GM23338 (cell line): Measurements from ENCODE around the gene RGL1. TPM values are rescaled to one million over a fixed set of nuclear protein-coding genes. Genes with fewer than 3 reads are reported as not detected.

Source experiments
- ATAC-seq: fragments of 200-7000 bp; cut with Tn5 transposase; 3 replicates; pipeline ENCODE4 v1.9.1; 2020
- DNase-seq: peaks from one replicate; pipeline ENCODE4 v3.0.0-alpha.2; 2015; ENCODE audit warnings: low spot score
- H2AFZ ChIP-seq: fragments of 200-600 bp; sonication (generic); 2 replicates; pipeline ENCODE4 v1.8.0; 2016; ENCODE audit warnings: antibody characterized with exemption, mild to moderate bottlenecking, moderate library complexity
- H3F3A ChIP-seq: fragments of 200-600 bp; sonication (generic); replicated peaks from 2 replicates; pipeline ENCODE4 v1.8.0; 2017; ENCODE audit warnings: antibody characterized with exemption, mixed run types, low read depth
- H3K27ac ChIP-seq: fragments of 200-600 bp; sonication (generic); 2 replicates; pipeline ENCODE4 v1.6.1; 2016; ENCODE audit warnings: low read depth
- H3K27me3 ChIP-seq: fragments of 200-600 bp; sonication (generic); 2 replicates; pipeline ENCODE4 v1.8.0; 2016; ENCODE audit warnings: mild to moderate bottlenecking, mixed run types, moderate library complexity; ENCODE audit not compliant: insufficient read depth
- H3K36me3 ChIP-seq: fragments of 200-600 bp; sonication (generic); 2 replicates; pipeline ENCODE4 v1.8.0; 2016; ENCODE audit warnings: mild to moderate bottlenecking; ENCODE audit not compliant: insufficient read depth
- H3K4me1 ChIP-seq: fragments of 200-600 bp; sonication (generic); 2 replicates; pipeline ENCODE4 v1.8.0; 2016; ENCODE audit warnings: mild to moderate bottlenecking, moderate library complexity; ENCODE audit not compliant: insufficient read depth
- H3K4me2 ChIP-seq: fragments of 200-600 bp; sonication (generic); 2 replicates; pipeline ENCODE4 v1.7.1; 2017; ENCODE audit warnings: mixed run types
- H3K4me3 ChIP-seq: fragments of 200-600 bp; sonication (generic); 2 replicates; pipeline ENCODE4 v1.6.1; 2016; ENCODE audit warnings: mixed run types
- H3K79me2 ChIP-seq: fragments of 200-600 bp; sonication (generic); replicated peaks from 2 replicates; pipeline ENCODE4 v1.8.0; 2017; ENCODE audit warnings: mild to moderate bottlenecking; ENCODE audit not compliant: insufficient read depth
- H3K9me2 ChIP-seq: fragments of 200-600 bp; sonication (generic); 2 replicates; pipeline ENCODE4 v1.8.0; 2017; ENCODE audit not compliant: insufficient read depth
- H4K20me1 ChIP-seq: fragments of 200-600 bp; sonication (generic); replicated peaks from 2 replicates; pipeline ENCODE4 v1.8.0; 2017; ENCODE audit warnings: mild to moderate bottlenecking; ENCODE audit not compliant: insufficient read depth
- H3K27ac Mint-ChIP-seq: 2 replicates; pipeline ENCODE4 v1.8.0; 2020; ENCODE audit warnings: inconsistent platforms, mild to moderate bottlenecking, moderate library complexity, mixed read lengths
- H3K27me3 Mint-ChIP-seq: 3 replicates; pipeline ENCODE4 v1.8.0; 2022; ENCODE audit warnings: low read depth, mild to moderate bottlenecking, moderate library complexity, mixed read lengths, inconsistent platforms; ENCODE audit not compliant: insufficient read depth, poor library complexity
- H3K36me3 Mint-ChIP-seq: 3 replicates; pipeline ENCODE4 v1.8.0; 2021; ENCODE audit warnings: low read depth, mild to moderate bottlenecking, inconsistent platforms, moderate library complexity, mixed read lengths
- H3K4me1 Mint-ChIP-seq: 3 replicates; pipeline ENCODE4 v1.8.0; 2020; ENCODE audit warnings: mild to moderate bottlenecking, inconsistent platforms, mixed read lengths
- H3K4me3 Mint-ChIP-seq: 3 replicates; pipeline ENCODE4 v1.8.0; 2021; ENCODE audit warnings: moderate library complexity, mild to moderate bottlenecking, inconsistent platforms, mixed read lengths
- H3K9me3 Mint-ChIP-seq: 3 replicates; pipeline ENCODE4 v1.8.0; 2020; ENCODE audit warnings: moderate library complexity, mild to moderate bottlenecking, inconsistent platforms, mixed read lengths
- CTCF ChIP-seq, 2 experiments: fragments of 200-600 bp in 1 of 2; sonication (generic) in 1 of 2; conservative IDR thresholded peaks; 2 replicates each; pipeline versions ENCODE4 v1.5.1 to v1.6.1; 2016 to 2017; ENCODE audit warnings: antibody characterized with exemption in 2 of 2, low read depth in 2 of 2, mild to moderate bottlenecking in 2 of 2, moderate library complexity in 1 of 2
- NANOG ChIP-seq: IDR thresholded peaks from 2 replicates; pipeline ENCODE4 v1.6.1; 2016; ENCODE audit warnings: antibody characterized with exemption, borderline replicate concordance
- POLR2AphosphoS5 ChIP-seq: IDR thresholded peaks from 2 replicates; pipeline ENCODE4 v1.6.1; 2016; ENCODE audit warnings: antibody characterized with exemption, low read depth
- STAT1 ChIP-seq: IDR thresholded peaks from one replicate; pipeline ENCODE4 v1.6.1; 2016; ENCODE audit warnings: antibody characterized with exemption; ENCODE audit not compliant: unreplicated experiment
- ZNF114 ChIP-seq: fragments of 250-450 bp; sonication (Bioruptor Pico); IDR thresholded peaks from 2 replicates; pipeline ENCODE4 v1.5.0; 2020; ENCODE audit warnings: mild to moderate bottlenecking, moderate library complexity
- ZNF331 ChIP-seq: fragments of 250-450 bp; sonication (Bioruptor Pico); IDR thresholded peaks from 2 replicates; pipeline ENCODE4 v1.5.0; 2020; ENCODE audit warnings: low read depth, mild to moderate bottlenecking, moderate library complexity
- ZNF462 ChIP-seq: fragments of 250-450 bp; sonication (Bioruptor Pico); IDR thresholded peaks from 2 replicates; pipeline ENCODE4 v1.5.0; 2020; ENCODE audit warnings: mild to moderate bottlenecking, moderate library complexity
- polyA plus RNA-seq: library from polyadenylated mRNA; unstranded; fragments of >200 nt; fragmentation: Nextera tagmentation; extraction: Ambion mirVana; gene quantifications from 2 replicates; pipeline ENCODE4 v1.2.1, GENCODE V29; 2016
- total RNA-seq: library from RNA; depleted of rRNA; stranded (reverse); fragments of >200 nt; shearing (Covaris generic); gene quantifications from 2 replicates; pipeline ENCODE4 v1.2.3, GENCODE V29; 2014

Gene RGL1
- total and polyA plus RNA-seq, 2 experiments from 2014 or later = 0.91 to 2.6 TPM

GRCh38 chr1:183870351-183871077, 65.6 kb downstream of the RGL1 start (continued):
- no peak for TF ChIP-seq ZNF462 (CRISPR knock-in tag)
- no peak for TF ChIP-seq CTCF (conservative IDR thresholded peaks at IDR 0.05; ENCODE audit: low read depth in 2 of 2)
- no peak for TF ChIP-seq ZNF114 (CRISPR knock-in tag)
- TF ChIP-seq ZNF331 = no peak
- no peak for TF ChIP-seq POLR2AphosphoS5

- DNase-seq (no peak), ATAC-seq (0 out of 3 replicates have a peak, but pooled peaks have one; percentile 26)
- H3K9me2 ChIP-seq = no peaks in the 10 kb centered on the region; the same call in 1 of the 2 replicates
- peak overlapping the region; percentile 63; the same call in 1 of the 2 replicates for H3K27ac Mint-ChIP-seq
- H4K20me1 ChIP-seq = no peaks in the 10 kb centered on the region
- TF ChIP-seq ZNF331 (no peak), ZNF114 (CRISPR knock-in tag) (no peak), STAT1 (no peak), CTCF (conservative IDR thresholded peaks at IDR 0.05; ENCODE audit: low read depth in 2 of 2) (no peak), NANOG (peak; percentile 46; the same call in 1 of the 2 replicates)
- no peak overlapping the region for H2AFZ ChIP-seq
- peaks cover 45% of the 10 kb centered on the region for H3K4me1 Mint-ChIP-seq
- H3K27me3 ChIP-seq = no peaks in the 10 kb centered on the region
- no peaks in the 10 kb centered on the region for H3F3A ChIP-seq
- H3K4me3 Mint-ChIP-seq = no peak overlapping the region; the same call in 2 of the 3 replicates
- H3K4me3 ChIP-seq = no peak overlapping the region
- no peaks in the 10 kb centered on the region for H3K9me3 Mint-ChIP-seq
- no peaks in the 10 kb centered on the region for H3K36me3 ChIP-seq
- H3K27me3 Mint-ChIP-seq = no peaks in the 10 kb centered on the region
- H3K79me2 ChIP-seq = no peaks in the 10 kb centered on the region
- H3K27ac ChIP-seq = peak overlapping the region; percentile 57; the same call in 1 of the 2 replicates
- H3K4me2 ChIP-seq = peak overlapping the region; percentile 20
- peaks cover 34% of the 10 kb centered on the region for H3K4me1 ChIP-seq
- no peaks in the 10 kb centered on the region for H3K36me3 Mint-ChIP-seq
Observed at GRCh38 chr1:183871142-183871541, 66.2 kb downstream of the RGL1 start.
